HepG2 (cell line): ENCODE results near the gene ENAH.

Experiments used
- ATF6 ChIP-seq: sonication (generic); formaldehyde crosslinking; conservative IDR thresholded peaks from 2 replicates; pipeline ENCODE4 v1.4.0; 2020; ENCODE audit warnings: missing genetic modification reagents
- CBFB ChIP-seq: sonication (generic); formaldehyde crosslinking; IDR thresholded peaks from 2 replicates; pipeline ENCODE4 v1.4.0; 2020; ENCODE audit warnings: missing genetic modification reagents
- CBX5 ChIP-seq: sonication (generic); formaldehyde crosslinking; IDR thresholded peaks from 2 replicates; pipeline ENCODE4 v1.4.0; 2020; ENCODE audit warnings: missing genetic modification reagents, borderline replicate concordance
- CTCF ChIP-seq: sonication (generic); formaldehyde crosslinking; IDR thresholded peaks from 2 replicates; pipeline ENCODE4 v1.5.0; 2020; ENCODE audit warnings: mild to moderate bottlenecking, missing genetic modification reagents, moderate library complexity
- EHMT2 ChIP-seq: fragments of 200-600 bp; sonication (generic); IDR thresholded peaks from 2 replicates; pipeline ENCODE4 v1.7.0; 2017; ENCODE audit warnings: antibody characterized with exemption, low read depth, low read length, borderline replicate concordance
- KDM3A ChIP-seq: IDR thresholded peaks from 2 replicates; pipeline ENCODE4 v1.6.1; 2018; ENCODE audit warnings: low read depth, missing compliant biosample characterization
- KDM5B ChIP-seq: sonication (generic); formaldehyde crosslinking; IDR thresholded peaks from 2 replicates; pipeline ENCODE4 v1.4.0; 2020; ENCODE audit warnings: missing genetic modification reagents, mild to moderate bottlenecking, borderline replicate concordance
- POLR2A ChIP-seq, 2 experiments: IDR thresholded peaks; 2 replicates each; pipeline ENCODE4 v1.6.1; 2011; ENCODE audit warnings: low read depth in 2 of 2, low read length in 2 of 2, mild to moderate bottlenecking in 1 of 2, moderate library complexity in 1 of 2; ENCODE audit not compliant: insufficient read depth in 1 of 2
- POLR2AphosphoS5 ChIP-seq: IDR thresholded peaks from 2 replicates; pipeline ENCODE4 v1.6.1; 2012; ENCODE audit warnings: low read depth, low read length
- SMAD9 ChIP-seq: sonication (generic); formaldehyde crosslinking; IDR thresholded peaks from 2 replicates; pipeline ENCODE4 v1.5.1; 2020; ENCODE audit warnings: mild to moderate bottlenecking, missing genetic modification reagents
- ZMAT5 ChIP-seq: sonication (generic); formaldehyde crosslinking; IDR thresholded peaks from 2 replicates; pipeline ENCODE4 v1.5.0; 2020; ENCODE audit warnings: mild to moderate bottlenecking, low read depth, missing genetic modification reagents, borderline replicate concordance
- ZNF33A ChIP-seq: sonication (generic); formaldehyde crosslinking; IDR thresholded peaks from 2 replicates; pipeline ENCODE4 v1.5.1; 2020; ENCODE audit warnings: missing genetic modification reagents, mild to moderate bottlenecking, moderate library complexity, borderline replicate concordance
- ZNF382 ChIP-seq: sonication (generic); formaldehyde crosslinking; IDR thresholded peaks from 2 replicates; pipeline ENCODE4 v1.5.0; 2020; ENCODE audit warnings: missing genetic modification reagents, mild to moderate bottlenecking, borderline replicate concordance
- ZNF780A ChIP-seq: sonication (generic); formaldehyde crosslinking; IDR thresholded peaks from 2 replicates; pipeline ENCODE4 v1.8.0; 2022; ENCODE audit warnings: mild to moderate bottlenecking, missing genetic modification reagents, moderate library complexity

DNA sequence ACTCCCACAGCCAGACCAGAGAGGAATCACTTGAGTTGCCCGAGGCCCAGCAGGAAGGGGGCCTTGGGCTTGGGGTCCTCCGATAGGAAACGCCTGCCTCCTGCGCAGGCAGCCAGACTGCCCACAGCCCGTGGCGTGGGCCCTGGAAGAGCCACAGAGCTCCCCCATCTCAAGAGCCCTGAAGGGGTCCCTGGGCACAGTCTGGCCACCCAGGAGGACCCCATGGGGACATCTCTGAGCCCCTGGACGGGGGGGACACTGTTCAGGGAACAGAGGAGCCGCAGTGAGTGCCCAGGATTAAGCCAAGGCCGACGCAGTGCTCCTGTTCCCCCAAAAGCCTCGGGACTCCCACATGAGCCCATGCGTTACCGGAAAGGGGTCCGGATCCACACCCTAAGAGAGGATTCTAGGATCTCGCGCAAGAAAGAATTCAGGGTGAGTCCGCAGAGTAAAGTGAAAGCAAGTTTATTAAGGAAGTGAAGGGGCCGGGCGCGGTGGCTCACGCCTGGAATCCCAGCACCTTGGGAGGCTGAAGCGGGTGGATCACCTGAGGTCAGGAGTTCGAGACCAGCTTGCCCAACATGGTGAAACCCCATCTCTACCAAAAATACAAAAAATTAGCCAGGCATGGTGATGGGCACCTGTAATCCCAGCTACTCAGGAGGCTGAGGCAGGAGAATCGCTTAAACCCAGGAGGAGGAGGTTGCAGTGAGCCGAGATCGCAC, 187.0 kb downstream of the ENAH start:
- no peak for TF ChIP-seq EHMT2
- TF ChIP-seq CTCF = no peak
- no peak for TF ChIP-seq ZNF780A (CRISPR knock-in tag)
- TF ChIP-seq POLR2A (IDR thresholded peaks at IDR 0.05; ENCODE audit: insufficient read depth in 1 of 2, low read depth in 2 of 2, low read length in 2 of 2) = no peak
- no peak for TF ChIP-seq CBX5
- TF ChIP-seq ZNF382 (CRISPR knock-in tag) = no peak
- no peak for TF ChIP-seq SMAD9 (CRISPR knock-in tag)
- no peak for TF ChIP-seq POLR2AphosphoS5
- TF ChIP-seq KDM5B (CRISPR knock-in tag) = no peak
- TF ChIP-seq KDM3A (CRISPR knock-in tag) = no peak
- no peak for TF ChIP-seq ZNF33A
- no peak for TF ChIP-seq ZMAT5 (CRISPR knock-in tag)
- no peak for TF ChIP-seq ATF6 (CRISPR knock-in tag)
- TF ChIP-seq CBFB = no peak
